HG02759 (cell line): ENCODE measurements around the gene MAML2.
A peak's percentile ranks its signal among the peaks of the same experiment; 100 is the strongest.

Source experiments
- ATAC-seq: cut with Tn5 transposase; IDR thresholded peaks from one replicate; pipeline ENCODE4 v1.9.1; 2021; ENCODE audit warnings: mild to moderate bottlenecking, moderate library complexity; ENCODE audit not compliant: unreplicated experiment

MAML2 gene

DNA sequence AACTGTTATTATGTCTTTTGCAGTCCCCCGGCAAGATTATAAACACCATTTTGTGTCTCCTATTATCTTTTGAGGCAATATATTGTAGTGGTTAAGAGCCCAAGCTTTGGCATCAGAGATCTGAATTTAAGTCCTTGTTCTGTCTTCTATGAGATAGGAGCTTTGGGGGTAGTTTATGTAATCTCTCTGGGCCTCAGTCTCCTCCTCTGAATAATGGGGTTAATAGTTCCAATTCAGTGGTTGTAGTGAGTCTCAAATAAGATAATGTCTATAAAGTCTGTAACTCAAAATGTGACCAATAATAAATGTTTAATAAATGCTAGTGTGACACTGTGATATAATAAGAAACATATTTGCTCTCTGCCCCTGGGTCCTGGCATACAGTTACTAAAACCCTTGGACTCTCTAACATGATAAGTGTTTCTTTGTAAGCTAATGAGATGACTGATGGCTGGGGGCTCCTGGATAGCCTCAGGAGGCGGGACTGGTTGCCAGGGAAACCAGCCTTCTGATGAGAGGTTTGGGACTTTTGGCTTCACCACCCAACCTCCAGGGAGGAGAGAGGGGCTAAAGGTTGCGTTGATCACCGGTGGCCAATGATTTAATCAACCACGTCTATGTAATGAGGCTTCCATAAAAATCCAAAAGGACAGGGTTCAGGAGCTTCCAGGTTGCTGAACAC lies 235.7 kb downstream of the MAML2 start:
- no peak for ATAC-seq

DNA sequence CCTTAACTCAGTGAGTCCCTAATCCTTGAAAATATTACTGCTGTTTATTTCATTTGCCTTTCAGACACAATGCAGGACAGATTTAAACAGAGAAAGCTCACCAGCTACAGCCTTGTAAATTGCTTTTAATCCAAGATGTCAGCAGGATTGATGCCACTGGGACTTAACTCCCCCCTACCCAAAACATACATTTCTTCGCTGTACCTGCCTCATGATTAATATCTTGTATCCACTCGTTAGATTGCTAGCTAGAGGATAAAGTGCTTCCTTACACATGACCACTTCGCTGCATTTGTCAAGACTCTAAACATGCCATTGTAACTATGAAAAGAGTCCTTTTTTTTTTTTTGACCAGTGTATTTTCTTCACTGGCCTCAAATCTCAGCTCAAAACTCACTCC lies 236.3 kb downstream of the MAML2 start:
- no peak for ATAC-seq

DNA sequence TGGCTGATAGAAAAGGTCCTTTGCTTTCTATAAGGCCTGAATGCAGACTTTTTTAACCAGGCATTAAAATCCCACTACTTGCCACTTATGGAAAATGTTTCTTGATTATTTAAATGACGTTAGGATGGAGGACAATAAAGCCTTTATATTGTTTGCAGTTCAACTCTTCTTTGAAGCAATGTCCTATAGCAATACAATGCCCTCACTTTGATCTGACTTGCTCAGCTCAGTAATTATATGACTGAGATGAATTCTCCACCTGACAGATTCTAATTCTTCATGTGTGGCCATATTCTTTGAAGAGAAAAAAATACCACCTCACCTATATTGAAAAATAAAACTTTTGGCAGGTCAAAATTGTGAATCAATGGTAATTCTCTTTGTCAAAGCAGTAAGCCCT lies 237.1 kb downstream of the MAML2 start:
- no peak for ATAC-seq

DNA sequence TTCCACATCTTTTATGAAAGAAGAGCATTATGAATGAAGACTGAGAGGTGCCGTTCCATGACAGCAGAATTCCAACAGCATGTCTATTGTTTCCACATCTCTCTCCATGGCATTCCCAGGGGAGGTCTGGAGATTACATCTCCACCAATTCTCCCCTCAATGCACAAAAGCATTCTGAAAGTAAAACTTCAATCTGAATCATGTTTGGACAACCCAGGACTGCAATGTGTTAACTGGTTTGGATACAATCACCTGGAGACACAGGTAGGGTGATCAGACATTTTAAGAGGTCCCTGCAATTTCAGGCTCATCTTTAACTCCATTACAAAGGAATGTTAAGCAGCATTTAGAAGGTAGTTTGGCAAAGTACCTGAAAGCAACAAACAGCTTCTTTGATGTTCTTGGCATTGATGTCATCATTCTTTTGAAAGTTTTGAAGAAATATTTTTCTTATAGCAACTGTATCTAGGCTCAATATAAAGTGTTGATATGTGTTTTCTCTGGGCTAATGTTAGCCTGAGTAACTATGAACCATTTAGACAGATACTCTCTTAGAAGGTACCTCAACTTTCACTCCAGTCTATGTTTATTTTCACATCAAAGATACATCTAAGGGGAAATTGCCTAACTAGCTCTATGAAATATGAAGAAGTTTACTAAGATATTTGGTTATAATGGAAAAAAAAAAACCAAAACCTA lies 237.6 kb downstream of the MAML2 start:
- no peak for ATAC-seq

DNA sequence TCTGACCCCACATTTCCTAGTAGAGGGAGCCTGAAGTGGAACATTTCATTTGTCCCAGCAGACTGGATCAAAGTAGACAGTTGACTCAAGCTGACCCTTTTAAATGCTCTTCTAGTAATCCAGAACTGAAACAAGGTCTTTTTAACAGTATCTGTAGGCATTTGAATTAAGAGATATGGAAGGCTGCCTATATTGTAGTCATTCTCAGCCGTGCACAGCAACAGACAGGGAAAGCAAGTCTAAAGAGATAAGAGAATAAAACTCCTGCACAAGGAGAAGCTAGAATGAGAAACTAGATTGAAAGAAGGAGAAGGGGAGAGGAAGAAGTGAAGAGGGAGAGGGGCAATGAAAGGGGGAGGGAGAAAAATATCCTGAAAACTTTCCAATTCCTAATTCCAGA lies 238.5 kb downstream of the MAML2 start:
- no peak for ATAC-seq

DNA sequence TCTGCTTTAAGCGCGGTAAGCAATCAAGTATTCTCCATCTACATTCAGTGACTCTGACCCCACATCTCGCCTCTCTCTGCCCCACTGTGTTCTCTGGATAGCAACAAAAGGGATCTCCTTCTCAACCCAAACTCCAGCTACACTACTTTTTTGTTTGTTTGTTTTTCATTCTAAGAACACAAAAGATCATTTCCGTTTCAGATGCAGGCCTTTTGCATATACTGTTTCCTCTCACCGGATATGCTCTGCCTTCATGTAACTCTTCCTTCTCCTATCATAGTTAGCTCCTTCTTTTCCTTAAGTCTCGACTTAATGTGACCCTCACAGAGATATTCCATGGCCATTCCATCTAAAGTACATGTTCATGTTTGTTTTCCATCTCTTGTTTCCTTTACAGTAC lies 239.3 kb downstream of the MAML2 start:
- no peak for ATAC-seq

- no peak for ATAC-seq
These were observed 239.9 kb downstream of the MAML2 start for GRCh38 chr11:96103102-96103501.

GRCh38 chr11:96102664-96103078 lies 240.3 kb downstream of the MAML2 start:
- no peak for ATAC-seq

DNA sequence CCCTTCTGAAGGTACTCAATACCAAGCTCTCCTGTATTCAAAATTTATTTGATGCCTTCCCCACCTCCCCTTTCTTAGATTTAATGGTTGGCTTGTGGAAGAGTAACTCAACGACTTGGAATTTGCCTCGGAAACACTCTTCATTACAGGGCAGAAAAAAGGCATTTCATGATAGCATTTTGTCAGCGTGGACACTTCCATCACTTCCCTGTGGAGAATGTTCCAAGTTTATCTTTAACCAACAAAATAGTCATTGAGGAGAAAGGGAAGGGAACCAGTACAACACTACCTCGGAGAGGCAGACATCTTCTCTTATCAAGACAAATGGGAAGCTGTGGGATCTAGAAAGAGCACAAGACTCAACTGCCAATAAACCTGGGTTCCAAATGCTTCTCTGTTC lies 241.8 kb downstream of the MAML2 start:
- ATAC-seq, result no peak

GRCh38 chr11:96098511-96099241 lies 244.3 kb downstream of the MAML2 start:
- ATAC-seq, result no peak

DNA sequence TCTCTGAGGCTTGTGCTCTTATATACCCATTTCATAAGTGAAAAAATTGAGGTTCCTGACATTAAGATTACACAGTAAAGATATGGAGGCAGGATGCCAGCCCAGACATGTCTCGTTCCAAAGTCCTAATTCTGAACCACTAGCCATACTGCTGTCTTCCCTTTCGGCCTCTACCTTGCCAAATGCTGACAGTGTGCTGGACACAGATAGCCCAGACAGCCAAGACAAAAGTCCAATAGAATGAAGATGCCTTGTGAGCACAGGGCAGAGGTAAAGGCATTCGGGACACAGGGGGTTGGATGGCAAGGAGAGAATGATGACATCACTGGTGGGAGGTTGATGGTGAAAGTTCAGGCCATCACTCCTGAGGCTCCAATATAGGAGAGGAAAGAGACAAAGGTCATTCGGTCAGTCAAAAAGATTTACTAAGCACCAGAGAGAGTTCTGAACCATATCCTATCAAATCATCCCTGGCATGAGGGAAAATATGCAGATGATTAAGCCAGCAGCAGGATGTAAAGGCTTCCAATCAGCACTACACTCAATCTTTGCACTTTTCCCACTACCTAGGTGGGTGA lies 245.1 kb downstream of the MAML2 start:
- no peak for ATAC-seq

GRCh38 chr11:96096360-96096759 lies 246.6 kb downstream of the MAML2 start:
- ATAC-seq, result no peak

- no peak for ATAC-seq
These were observed 247.1 kb downstream of the MAML2 start for GRCh38 chr11:96095884-96096303.

GRCh38 chr11:96094156-96094555 lies 248.8 kb downstream of the MAML2 start:
- ATAC-seq, result no peak

DNA sequence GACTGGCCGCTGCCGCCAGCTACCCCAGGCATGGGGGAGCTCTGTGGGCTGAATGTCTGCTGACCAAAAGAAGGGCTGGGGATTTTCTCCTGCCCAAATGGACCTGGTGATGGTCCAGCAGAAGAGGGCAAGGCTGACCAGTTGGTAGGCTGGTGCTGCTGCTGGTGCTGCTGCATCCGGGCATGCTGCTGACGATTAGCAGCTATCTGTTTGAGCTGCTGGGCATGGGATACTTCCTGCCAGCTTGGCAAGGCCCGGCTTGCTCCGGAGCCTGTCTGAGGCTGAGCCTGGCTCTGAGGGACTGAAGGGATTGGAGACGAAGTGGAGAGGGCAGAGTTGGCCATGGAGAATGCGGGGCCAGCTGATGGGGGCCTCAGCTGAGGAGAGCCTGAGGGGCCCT lies 250.5 kb downstream of the MAML2 start:
- no peak for ATAC-seq

- ATAC-seq, result peak; percentile 61
These were observed 251.5 kb downstream of the MAML2 start for GRCh38 chr11:96091476-96091875.

DNA sequence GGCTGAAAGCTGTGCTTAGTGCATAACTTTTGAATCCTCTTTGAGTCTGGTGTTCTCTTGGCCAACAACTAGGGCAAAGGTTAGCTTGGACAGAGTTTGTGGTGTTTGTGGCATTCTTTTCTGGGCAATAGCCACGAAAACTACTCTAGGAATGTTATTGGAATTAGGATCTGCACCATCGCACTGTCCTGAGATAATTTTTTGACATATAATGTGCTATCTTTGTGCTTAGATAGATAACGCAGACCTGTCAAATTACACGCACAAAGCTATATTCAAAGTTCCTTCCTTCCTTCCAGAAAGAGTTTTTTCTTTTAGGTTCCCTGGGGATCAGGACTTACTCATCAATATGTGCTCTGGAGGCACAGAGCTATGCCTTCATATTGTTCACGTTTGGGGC lies 252.3 kb downstream of the MAML2 start:
- no peak for ATAC-seq

DNA sequence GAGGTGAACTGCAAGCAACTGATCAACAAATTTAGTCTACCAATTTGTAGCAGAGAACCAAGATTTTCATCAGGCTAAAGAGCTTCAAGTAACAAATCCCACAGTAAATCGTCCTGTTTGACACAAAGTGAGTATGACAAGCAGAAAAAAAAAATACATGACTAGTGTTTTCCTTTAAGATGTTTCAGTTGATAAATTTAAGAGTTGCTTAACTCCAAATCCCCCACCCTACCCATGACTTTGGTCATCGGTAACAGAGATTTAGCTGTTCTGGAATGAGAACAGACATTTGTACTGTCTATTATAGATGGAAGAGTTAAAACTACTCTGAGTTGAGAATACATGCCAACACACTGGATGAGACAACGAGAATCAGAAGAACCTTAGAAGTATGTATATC lies 254.1 kb downstream of the MAML2 start:
- ATAC-seq, result no peak

GRCh38 chr11:96086111-96086510 lies 256.9 kb downstream of the MAML2 start:
- ATAC-seq, result no peak

GRCh38 chr11:96085319-96085930 lies 257.6 kb downstream of the MAML2 start:
- ATAC-seq, result no peak

DNA sequence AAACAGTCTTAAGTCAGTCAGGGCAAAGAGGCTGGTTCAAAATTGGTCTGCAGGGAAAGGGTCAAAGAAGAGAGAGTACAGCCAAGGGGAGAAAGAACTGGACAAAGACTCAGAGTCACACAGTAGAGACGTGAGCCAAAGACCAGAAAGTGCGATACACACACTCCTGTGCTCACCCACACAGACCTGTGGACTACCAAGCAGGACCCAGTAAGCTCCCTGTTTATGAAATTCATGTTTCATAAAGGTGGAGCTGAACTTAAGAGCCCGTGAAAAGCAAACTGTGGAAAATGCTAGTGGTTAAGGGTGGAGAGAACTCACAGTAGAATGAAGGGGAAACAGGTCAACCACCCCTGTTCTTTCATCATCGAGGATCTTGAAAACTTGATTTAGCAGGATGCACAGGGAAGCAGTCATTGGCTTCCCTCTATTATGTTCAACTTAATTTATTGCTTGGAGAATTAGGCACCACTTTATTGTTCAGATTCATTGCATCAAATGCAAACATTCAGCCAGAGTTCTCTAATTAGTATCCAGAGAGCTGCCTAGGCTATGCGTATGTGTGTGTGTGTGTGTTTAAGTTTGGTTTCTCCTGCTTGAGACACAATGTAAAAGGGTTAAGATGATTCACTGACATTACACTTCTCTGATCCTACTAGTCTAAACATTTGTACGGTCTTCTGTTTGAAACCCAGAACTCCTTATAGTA lies 258.2 kb downstream of the MAML2 start:
- no peak for ATAC-seq
